ENCODE results near the gene ANKRD9.

DNA sequence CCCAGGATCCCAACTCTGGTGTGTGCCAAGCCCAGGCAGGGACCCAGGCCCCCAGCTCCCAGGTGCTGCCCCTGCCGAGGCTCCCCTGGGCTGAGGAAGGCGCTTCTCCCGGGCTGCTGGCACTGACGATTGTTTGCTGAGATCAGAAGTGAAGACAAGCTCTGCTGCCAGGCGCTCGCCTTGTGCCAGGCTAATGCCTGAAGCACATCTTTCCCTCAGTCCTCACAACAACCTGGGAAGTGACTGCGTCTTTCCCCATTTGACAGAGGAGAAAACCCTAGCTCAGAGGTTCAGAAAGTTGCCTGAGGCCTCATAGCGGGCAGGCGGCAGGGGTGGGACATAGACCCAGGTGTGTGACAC, 36.8 kb downstream of the ANKRD9 start:
- no peak for TF ChIP-seq EZH2 (IDR thresholded peaks at IDR 0.05; ENCODE audit: borderline replicate concordance, low read length)
- TF ChIP-seq, protein P1, sequence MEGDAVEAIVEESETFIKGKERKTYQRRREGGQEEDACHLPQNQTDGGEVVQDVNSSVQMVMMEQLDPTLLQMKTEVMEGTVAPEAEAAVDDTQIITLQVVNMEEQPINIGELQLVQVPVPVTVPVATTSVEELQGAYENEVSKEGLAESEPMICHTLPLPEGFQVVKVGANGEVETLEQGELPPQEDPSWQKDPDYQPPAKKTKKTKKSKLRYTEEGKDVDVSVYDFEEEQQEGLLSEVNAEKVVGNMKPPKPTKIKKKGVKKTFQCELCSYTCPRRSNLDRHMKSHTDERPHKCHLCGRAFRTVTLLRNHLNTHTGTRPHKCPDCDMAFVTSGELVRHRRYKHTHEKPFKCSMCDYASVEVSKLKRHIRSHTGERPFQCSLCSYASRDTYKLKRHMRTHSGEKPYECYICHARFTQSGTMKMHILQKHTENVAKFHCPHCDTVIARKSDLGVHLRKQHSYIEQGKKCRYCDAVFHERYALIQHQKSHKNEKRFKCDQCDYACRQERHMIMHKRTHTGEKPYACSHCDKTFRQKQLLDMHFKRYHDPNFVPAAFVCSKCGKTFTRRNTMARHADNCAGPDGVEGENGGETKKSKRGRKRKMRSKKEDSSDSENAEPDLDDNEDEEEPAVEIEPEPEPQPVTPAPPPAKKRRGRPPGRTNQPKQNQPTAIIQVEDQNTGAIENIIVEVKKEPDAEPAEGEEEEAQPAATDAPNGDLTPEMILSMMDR (IDR thresholded peaks at IDR 0.05; ENCODE audit: low read length), result no peak

Data from OCI-LY1 (cell line).